GM12892 (cell line): ENCODE results near the gene ERVH48-1.

ENCODE experiments used
- POLR2A ChIP-seq: IDR thresholded peaks from 2 replicates; pipeline ENCODE4 v1.6.1; 2011; ENCODE audit warnings: low read depth, low read length, control low read depth
- POLR2AphosphoS5 ChIP-seq: IDR thresholded peaks from 2 replicates; pipeline ENCODE4 v1.6.1; 2011; ENCODE audit warnings: low read depth, low read length, control low read depth
- TAF1 ChIP-seq: IDR thresholded peaks from 2 replicates; pipeline ENCODE4 v1.6.1; 2011; ENCODE audit warnings: low read depth, mild to moderate bottlenecking, control low read depth, low read length, borderline replicate concordance

GRCh38 chr21:42878993-42879787 is 46.2 kb downstream of the ERVH48-1 start, which contains the start of gene WDR4:
- TF ChIP-seq POLR2AphosphoS5 (peak; percentile 99), POLR2A (peak; percentile 97; the same call in 1 of the 2 replicates), TAF1 (peak; percentile 99)
